Lower leg skin (tissue), 4 donors: ENCODE data around the gene ESYT2. TPM values are rescaled to one million over a fixed set of nuclear protein-coding genes. Genes with fewer than 3 reads are reported as not detected.

Experiments
- DNase-seq, 2 donors: peaks; one replicate each; pipeline ENCODE4 v3.0.0-alpha.2; 2019; ENCODE audit warnings: low spot score in 2 of 2
- H3K4me3 ChIP-seq: fragments of 200-600 bp; sonication (generic); 2 replicates; pipeline ENCODE4 v1.5.1; 2017; ENCODE audit warnings: mild to moderate bottlenecking, low read depth; ENCODE audit not compliant: poor library complexity, severe bottlenecking
- CTCF ChIP-seq, 3 donors: fragments of 450-650 bp; IDR thresholded peaks; one replicate each; pipeline ENCODE4 v1.5.1; 2016; ENCODE audit warnings: antibody characterized with exemption in 3 of 3, mild to moderate bottlenecking in 3 of 3, moderate library complexity in 2 of 3
- POLR2A ChIP-seq, 2 donors: fragments of 450-650 bp; IDR thresholded peaks; one replicate each; pipeline ENCODE4 v1.6.1; 2016 to 2017; ENCODE audit warnings: antibody characterized with exemption in 2 of 2, mild to moderate bottlenecking in 1 of 2, moderate library complexity in 1 of 2
- WGBS, 2 donors: methylation state at CpG; one replicate each; pipeline ENCODE4 v1.1.5; 2018; 5-methylcytosine and 5-hydroxymethylcytosine counted together
- intact Hi-C: fragments of 100-400 bp; cut with DNase I; formaldehyde crosslinking; loops from one replicate; pipeline ENCODE4 v1.15.0; 2023; ENCODE audit warnings: low total_unique reads
- total RNA-seq, 4 donors: library from RNA; depleted of rRNA; stranded (reverse); fragments of >200 nt; gene quantifications; one replicate each; pipeline ENCODE4 v1.1.0, GENCODE V29; 2016

Gene ESYT2
- total RNA-seq, 4 donors from 2014 or later: 75.5 to 101 (median 78.0) TPM

- WGBS, 2 donors: 56 to 68% methylated on average over 5 of the region's 5 CpGs
- intact Hi-C loops: no loop called here
- TF ChIP-seq POLR2A (IDR thresholded peaks at IDR 0.05): no peak
- TF ChIP-seq CTCF (IDR thresholded peaks at IDR 0.05): no peak
These were observed 29.5 kb upstream of the ESYT2 start for GRCh38 chr7:158858592-158859503.

GRCh38 chr7:158856883-158857668 is 27.8 kb upstream of the ESYT2 start:
- intact Hi-C loops: no loop called here
- TF ChIP-seq POLR2A (IDR thresholded peaks at IDR 0.05): no peak
- no peak for TF ChIP-seq CTCF (IDR thresholded peaks at IDR 0.05)
- H3K4me3 ChIP-seq: peak overlapping the region; percentile 87
- 6 to 11% methylated on average over 19 to 21 of the region's 31 CpGs for WGBS, 2 donors
- peak in 1 of 2 donors; percentile 32 for DNase-seq

More at GRCh38 chr7:158858592-158859503, 29.5 kb upstream of the ESYT2 start:
- DNase-seq: peak in 1 of 2 donors; percentile 15
- H3K4me3 ChIP-seq: no peak overlapping the region

GRCh38 chr7:158854681-158855081 is 25.4 kb upstream of the ESYT2 start:
- intact Hi-C loops: no loop called here
- H3K4me3 ChIP-seq: no peak overlapping the region
- TF ChIP-seq POLR2A (IDR thresholded peaks at IDR 0.05) (no peak), CTCF (IDR thresholded peaks at IDR 0.05) (no peak)
- peak in 1 of 2 donors; percentile 53 for DNase-seq
- 88% methylated on average over 7 of the region's 7 CpGs for WGBS, 2 donors

GRCh38 chr7:158850545-158851102 is 21.3 kb upstream of the ESYT2 start:
- no peak for TF ChIP-seq CTCF (IDR thresholded peaks at IDR 0.05)
- no peak for TF ChIP-seq POLR2A (IDR thresholded peaks at IDR 0.05)
- WGBS, 2 donors: 43 to 48% methylated on average over 5 of the region's 5 CpGs
- no peak overlapping the region for H3K4me3 ChIP-seq
- no peak for DNase-seq
- intact Hi-C loops: no loop called here

- peak in 1 of 2 donors; percentile 84 for DNase-seq
- intact Hi-C loops: loop anchor here (10.0 kb wide), 1 partner anchor 145 kb away; the partner anchor contains the start of gene NCAPG2
- TF ChIP-seq POLR2A (IDR thresholded peaks at IDR 0.05) (no peak), CTCF (IDR thresholded peaks at IDR 0.05) (no peak)
- WGBS, 2 donors: 48 to 68% methylated on average over 5 of the region's 5 CpGs
- H3K4me3 ChIP-seq: no peak overlapping the region
These were observed 20.6 kb upstream of the ESYT2 start for GRCh38 chr7:158849768-158850544.
